ENCODE data around the gene OPCML. TPM values are rescaled to one million over a fixed set of nuclear protein-coding genes. Genes with fewer than 3 reads are reported as not detected.

OPCML gene
- total and polyA plus RNA-seq, 2 donors (not counting 1 experiment from before 2014, with no cell fraction given) = 0.99 to 2.8 TPM

DNA sequence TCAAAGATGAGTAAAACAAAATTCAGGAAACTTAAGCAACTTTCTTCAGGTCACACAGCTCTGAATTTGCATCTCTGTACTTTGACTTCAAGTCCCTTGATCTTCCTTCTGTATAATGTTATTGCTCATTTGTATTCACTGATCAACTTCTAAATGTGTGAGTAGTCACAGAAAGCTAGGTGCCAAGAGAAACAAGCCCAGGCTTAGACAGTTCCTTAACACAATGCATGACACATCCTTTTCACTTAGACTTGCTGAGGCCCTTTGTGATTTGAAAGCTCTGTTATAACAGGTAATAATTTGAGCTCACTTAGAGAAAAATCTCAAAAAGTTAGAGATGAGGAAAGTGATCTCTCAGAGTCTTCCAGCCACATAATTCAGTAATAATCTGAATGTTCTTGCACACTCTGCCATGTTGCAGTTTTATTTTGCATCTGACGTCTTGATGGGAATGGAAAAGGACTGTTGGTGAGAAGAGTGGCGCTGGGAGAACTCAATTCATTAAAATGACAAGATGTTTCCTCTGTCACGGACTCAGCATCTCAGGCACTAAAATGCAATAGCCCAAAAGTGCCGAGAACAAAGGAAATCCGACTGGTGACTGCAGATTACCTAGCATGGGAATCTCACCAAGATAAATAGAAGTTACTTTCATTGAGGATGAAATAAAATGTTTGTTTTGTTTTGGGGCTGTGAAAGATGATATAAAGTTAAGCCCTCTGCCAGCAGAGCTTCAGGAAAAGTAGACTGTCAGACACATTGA, 665.3 kb downstream of the OPCML start:
- Histone ChIP-seq H3K79me2 (ENCODE audit: control insufficient read depth, insufficient read depth, low read length) (no peaks in the 10 kb centered on the region), H3K4me2 (ENCODE audit: extremely low read depth, insufficient read depth, low read length) (no peak overlapping the region), H2AFZ (ENCODE audit: low read length) (no peak overlapping the region), H3K27me3 (ENCODE audit: control insufficient read depth, insufficient read depth, low read length) (no peaks in the 10 kb centered on the region), H3K9me3 (ENCODE audit: control insufficient read depth, insufficient read depth, low read depth, low read length) (no peaks in the 10 kb centered on the region), H3K27ac (ENCODE audit: insufficient read depth, low read length) (no peak overlapping the region), H3K4me1 (ENCODE audit: control insufficient read depth, extremely low read depth, insufficient read depth, low read length) (no peaks in the 10 kb centered on the region), H3K36me3 (ENCODE audit: control insufficient read depth, insufficient read depth, low read length) (no peaks in the 10 kb centered on the region), H3K4me3 (replicated peaks in 1 of 4; ENCODE audit: control extremely low read depth in 1 of 4, insufficient read depth in 1 of 4, low read depth in 3 of 4, low read length in 4 of 4) (no peak overlapping the region), H4K20me1 (ENCODE audit: control insufficient read depth, extremely low read depth, insufficient read depth, low read length) (no peaks in the 10 kb centered on the region), H3K9ac (ENCODE audit: insufficient read depth, low read length) (no peak overlapping the region)
- TF ChIP-seq, protein P1, sequence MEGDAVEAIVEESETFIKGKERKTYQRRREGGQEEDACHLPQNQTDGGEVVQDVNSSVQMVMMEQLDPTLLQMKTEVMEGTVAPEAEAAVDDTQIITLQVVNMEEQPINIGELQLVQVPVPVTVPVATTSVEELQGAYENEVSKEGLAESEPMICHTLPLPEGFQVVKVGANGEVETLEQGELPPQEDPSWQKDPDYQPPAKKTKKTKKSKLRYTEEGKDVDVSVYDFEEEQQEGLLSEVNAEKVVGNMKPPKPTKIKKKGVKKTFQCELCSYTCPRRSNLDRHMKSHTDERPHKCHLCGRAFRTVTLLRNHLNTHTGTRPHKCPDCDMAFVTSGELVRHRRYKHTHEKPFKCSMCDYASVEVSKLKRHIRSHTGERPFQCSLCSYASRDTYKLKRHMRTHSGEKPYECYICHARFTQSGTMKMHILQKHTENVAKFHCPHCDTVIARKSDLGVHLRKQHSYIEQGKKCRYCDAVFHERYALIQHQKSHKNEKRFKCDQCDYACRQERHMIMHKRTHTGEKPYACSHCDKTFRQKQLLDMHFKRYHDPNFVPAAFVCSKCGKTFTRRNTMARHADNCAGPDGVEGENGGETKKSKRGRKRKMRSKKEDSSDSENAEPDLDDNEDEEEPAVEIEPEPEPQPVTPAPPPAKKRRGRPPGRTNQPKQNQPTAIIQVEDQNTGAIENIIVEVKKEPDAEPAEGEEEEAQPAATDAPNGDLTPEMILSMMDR (conservative IDR thresholded peaks at IDR 0.05 in 1 of 2, IDR thresholded peaks at IDR 0.05 in 1 of 2; ENCODE audit: low read depth in 1 of 2, low read length in 2 of 2) = no peak
- no peak for TF ChIP-seq EZH2 (IDR thresholded peaks at IDR 0.05; ENCODE audit: low read length, missing control alignments)
- peak in 1 of 2 donors; percentile 90 for DNase-seq (ENCODE audit: low read depth in 2 of 2)

DNA sequence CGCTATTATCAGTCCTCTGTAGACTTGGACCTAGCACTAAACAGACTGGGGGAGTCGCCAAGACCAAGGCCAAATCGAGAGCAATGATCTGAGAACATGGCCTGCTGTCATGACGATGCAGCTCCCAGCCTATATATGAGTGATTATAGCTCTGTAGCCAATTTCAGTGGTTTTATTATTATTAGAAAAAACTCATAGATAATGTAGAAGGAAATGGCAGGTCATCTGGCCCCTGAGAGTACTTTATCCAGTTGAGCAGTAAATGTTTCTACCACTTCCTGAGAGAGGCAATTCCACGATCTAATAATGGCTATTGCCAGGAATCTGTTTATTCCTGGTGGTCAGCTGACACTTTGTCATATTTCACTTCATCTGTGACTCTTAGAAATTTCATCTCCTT, 666.7 kb downstream of the OPCML start:
- Histone ChIP-seq H2AFZ (ENCODE audit: low read length) (no peak overlapping the region), H3K27ac (ENCODE audit: insufficient read depth, low read length) (no peak overlapping the region), H3K4me3 (replicated peaks in 1 of 4; ENCODE audit: control extremely low read depth in 1 of 4, insufficient read depth in 1 of 4, low read depth in 3 of 4, low read length in 4 of 4) (no peak overlapping the region), H3K36me3 (ENCODE audit: control insufficient read depth, insufficient read depth, low read length) (no peaks in the 10 kb centered on the region), H3K4me2 (ENCODE audit: extremely low read depth, insufficient read depth, low read length) (no peak overlapping the region), H3K79me2 (ENCODE audit: control insufficient read depth, insufficient read depth, low read length) (no peaks in the 10 kb centered on the region), H3K9me3 (ENCODE audit: control insufficient read depth, insufficient read depth, low read depth, low read length) (no peaks in the 10 kb centered on the region), H3K27me3 (ENCODE audit: control insufficient read depth, insufficient read depth, low read length) (no peaks in the 10 kb centered on the region), H3K4me1 (ENCODE audit: control insufficient read depth, extremely low read depth, insufficient read depth, low read length) (no peaks in the 10 kb centered on the region), H3K9ac (ENCODE audit: insufficient read depth, low read length) (no peak overlapping the region), H4K20me1 (ENCODE audit: control insufficient read depth, extremely low read depth, insufficient read depth, low read length) (no peaks in the 10 kb centered on the region)
- TF ChIP-seq, protein P1 (conservative IDR thresholded peaks at IDR 0.05 in 1 of 2, IDR thresholded peaks at IDR 0.05 in 1 of 2; ENCODE audit: low read depth in 1 of 2, low read length in 2 of 2) = no peak
- no peak for TF ChIP-seq EZH2 (IDR thresholded peaks at IDR 0.05; ENCODE audit: low read length, missing control alignments)
- DNase-seq (ENCODE audit: low read depth in 2 of 2) = no peak

DNA sequence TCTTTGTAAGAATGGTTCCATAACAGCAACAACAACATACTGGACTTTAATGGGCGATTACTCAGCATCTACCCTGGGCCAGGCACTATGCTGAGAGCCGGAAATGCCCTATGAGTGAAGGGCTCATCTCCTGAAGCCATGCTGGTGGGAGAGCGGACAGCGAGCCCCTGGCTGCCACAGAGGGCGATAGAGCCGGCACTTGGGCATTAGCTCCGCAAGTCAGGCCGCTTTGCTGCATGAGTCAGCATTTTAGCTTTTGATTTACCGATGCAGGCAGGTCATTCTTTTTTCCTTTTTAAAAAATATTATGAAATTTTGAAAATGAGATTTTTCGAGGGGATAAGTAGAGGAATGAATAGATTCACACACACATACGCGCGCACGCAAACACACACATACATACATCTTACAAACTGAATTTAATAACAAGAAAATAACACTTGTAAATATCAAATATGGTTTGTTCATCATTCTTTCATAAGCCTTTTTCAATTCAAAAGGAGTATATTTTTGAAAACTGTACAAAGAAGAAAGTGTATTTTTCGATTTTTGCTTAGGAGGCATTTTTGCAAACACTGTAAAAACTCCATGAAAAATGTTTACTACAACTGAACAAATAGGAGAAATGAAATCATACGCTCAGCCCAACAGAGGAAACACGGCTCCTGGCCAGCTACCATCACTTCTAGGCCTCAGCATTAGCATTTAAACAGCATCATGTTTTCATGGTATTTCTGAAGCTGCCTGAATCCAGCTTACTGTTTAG, 667.3 kb downstream of the OPCML start:
- H3K4me1 ChIP-seq (ENCODE audit: control insufficient read depth, extremely low read depth, insufficient read depth, low read length) = no peaks in the 10 kb centered on the region
- no peak overlapping the region for H3K27ac ChIP-seq (ENCODE audit: insufficient read depth, low read length)
- TF ChIP-seq EZH2 (IDR thresholded peaks at IDR 0.05; ENCODE audit: low read length, missing control alignments) = no peak
- TF ChIP-seq, protein P1 (conservative IDR thresholded peaks at IDR 0.05 in 1 of 2, IDR thresholded peaks at IDR 0.05 in 1 of 2; ENCODE audit: low read depth in 1 of 2, low read length in 2 of 2) = no peak
- no peaks in the 10 kb centered on the region for H4K20me1 ChIP-seq (ENCODE audit: control insufficient read depth, extremely low read depth, insufficient read depth, low read length)
- H3K79me2 ChIP-seq (ENCODE audit: control insufficient read depth, insufficient read depth, low read length) = no peaks in the 10 kb centered on the region
- no peaks in the 10 kb centered on the region for H3K9me3 ChIP-seq (ENCODE audit: control insufficient read depth, insufficient read depth, low read depth, low read length)
- DNase-seq (ENCODE audit: low read depth in 2 of 2) = no peak
- no peak overlapping the region for H3K4me3 ChIP-seq (replicated peaks in 1 of 4; ENCODE audit: control extremely low read depth in 1 of 4, insufficient read depth in 1 of 4, low read depth in 3 of 4, low read length in 4 of 4)
- no peaks in the 10 kb centered on the region for H3K27me3 ChIP-seq (ENCODE audit: control insufficient read depth, insufficient read depth, low read length)
- H3K4me2 ChIP-seq (ENCODE audit: extremely low read depth, insufficient read depth, low read length) = no peak overlapping the region
- H3K9ac ChIP-seq (ENCODE audit: insufficient read depth, low read length) = no peak overlapping the region
- no peaks in the 10 kb centered on the region for H3K36me3 ChIP-seq (ENCODE audit: control insufficient read depth, insufficient read depth, low read length)
- H2AFZ ChIP-seq (ENCODE audit: low read length) = no peak overlapping the region
